ENCODE data around the gene NCS1. TPM values are rescaled to one million over a fixed set of nuclear protein-coding genes. Genes with fewer than 3 reads are reported as not detected.
A peak's percentile ranks its signal among the peaks of the same experiment; 100 is the strongest.

NCS1 gene
- total RNA-seq, result under 1 TPM; 0.12 to 0.31 TPM
- total RNA-seq, result 0.08 to 13.8 reads per million in 2 donors

- H3K4me3 Mint-ChIP-seq, result peak within 1 kb of the TSS; percentile 84
- H3K4me1 Mint-ChIP-seq, result peaks cover 12% of the 10 kb centered on the region
- H3K9me3 ChIP-seq (ENCODE audit: control insufficient read depth, low read length, poor library complexity, severe bottlenecking), result no peaks in the 10 kb centered on the region
- no peaks in the 10 kb centered on the region for H3K36me3 Mint-ChIP-seq (ENCODE audit: low read depth)
- H3K27ac Mint-ChIP-seq, result no peak within 1 kb of the TSS
- DNase-seq, result peak in 1 of 3 donors; percentile 27
- peaks cover 13% of the 10 kb centered on the region for H3K27me3 Mint-ChIP-seq
- peak; percentile 72 for ATAC-seq
These were observed at the start of gene NCS1 for GRCh38 chr9:130172161-130172857. TSS of gene NCS1 (plus strand) at chr9:130172404. CDS start at chr9:130172664, 260 bp downstream.

GRCh38 chr9:130122456-130122855 lies 49.7 kb upstream of the NCS1 start:
- peaks cover 6% of the 10 kb centered on the region for H3K36me3 Mint-ChIP-seq (ENCODE audit: low read depth)
- peaks cover 10% of the 10 kb centered on the region for H3K4me1 Mint-ChIP-seq
- no peak overlapping the region for H3K4me3 Mint-ChIP-seq
- DNase-seq (no peak), ATAC-seq (no peak)
- H3K27ac Mint-ChIP-seq, result no peak overlapping the region
- no peaks in the 10 kb centered on the region for H3K9me3 ChIP-seq (ENCODE audit: control insufficient read depth, low read length, poor library complexity, severe bottlenecking)
- no peaks in the 10 kb centered on the region for H3K27me3 Mint-ChIP-seq

- Mint-ChIP-seq H3K4me1 (peaks cover 25% of the 10 kb centered on the region), H3K4me3 (no peak overlapping the region), H3K36me3 (ENCODE audit: low read depth) (peaks cover 6% of the 10 kb centered on the region), H3K27me3 (no peaks in the 10 kb centered on the region), H3K27ac (no peak overlapping the region)
- DNase-seq, result no peak
- ATAC-seq, result no peak
- H3K9me3 ChIP-seq (ENCODE audit: control insufficient read depth, low read length, poor library complexity, severe bottlenecking), result no peaks in the 10 kb centered on the region
These were observed 47.9 kb upstream of the NCS1 start for GRCh38 chr9:130124085-130124860.

- H3K9me3 ChIP-seq (ENCODE audit: control insufficient read depth, low read length, poor library complexity, severe bottlenecking), result no peaks in the 10 kb centered on the region
- H3K4me1 Mint-ChIP-seq, result peaks cover 38% of the 10 kb centered on the region
- H3K27ac Mint-ChIP-seq, result peak overlapping the region; percentile 100
- H3K36me3 Mint-ChIP-seq (ENCODE audit: low read depth), result peaks cover 2% of the 10 kb centered on the region
- H3K4me3 Mint-ChIP-seq, result peak overlapping the region; percentile 45
- DNase-seq (no peak), ATAC-seq (no peak)
- H3K27me3 Mint-ChIP-seq, result no peaks in the 10 kb centered on the region
These were observed 45.3 kb upstream of the NCS1 start for GRCh38 chr9:130126721-130127433.

- ATAC-seq (peak; percentile 88), DNase-seq (peak; percentile 30 to 68 (median 56))
- Mint-ChIP-seq H3K27me3 (no peaks in the 10 kb centered on the region), H3K36me3 (ENCODE audit: low read depth) (peaks cover 2% of the 10 kb centered on the region), H3K27ac (peak overlapping the region; percentile 100), H3K4me1 (peaks cover 38% of the 10 kb centered on the region), H3K4me3 (peak overlapping the region; percentile 92)
- no peaks in the 10 kb centered on the region for H3K9me3 ChIP-seq (ENCODE audit: control insufficient read depth, low read length, poor library complexity, severe bottlenecking)
These were observed 44.0 kb upstream of the NCS1 start for GRCh38 chr9:130128251-130128650.

- H3K4me1 Mint-ChIP-seq, result peaks cover 38% of the 10 kb centered on the region
- H3K36me3 Mint-ChIP-seq (ENCODE audit: low read depth), result peaks cover 2% of the 10 kb centered on the region
- DNase-seq (peak; percentile 20 to 60 (median 40)), ATAC-seq (peak; percentile 75)
- H3K9me3 ChIP-seq (ENCODE audit: control insufficient read depth, low read length, poor library complexity, severe bottlenecking), result no peaks in the 10 kb centered on the region
- H3K27me3 Mint-ChIP-seq, result no peaks in the 10 kb centered on the region
- H3K4me3 Mint-ChIP-seq, result peak overlapping the region; percentile 92
- H3K27ac Mint-ChIP-seq, result peak overlapping the region; percentile 100
These were observed 43.3 kb upstream of the NCS1 start for GRCh38 chr9:130128733-130129431.

GRCh38 chr9:130129432-130130061 lies 42.7 kb upstream of the NCS1 start:
- ATAC-seq (peak; percentile 16), DNase-seq (peak in 1 of 3 donors; percentile 31)
- peak overlapping the region; percentile 92 for H3K4me3 Mint-ChIP-seq
- H3K27me3 Mint-ChIP-seq, result no peaks in the 10 kb centered on the region
- H3K36me3 Mint-ChIP-seq (ENCODE audit: low read depth), result peaks cover 2% of the 10 kb centered on the region
- peaks cover 38% of the 10 kb centered on the region for H3K4me1 Mint-ChIP-seq
- H3K9me3 ChIP-seq (ENCODE audit: control insufficient read depth, low read length, poor library complexity, severe bottlenecking), result no peaks in the 10 kb centered on the region
- peak overlapping the region; percentile 100 for H3K27ac Mint-ChIP-seq

- ATAC-seq (no peak), DNase-seq (no peak)
- no peak overlapping the region for H3K4me3 Mint-ChIP-seq
- H3K27me3 Mint-ChIP-seq, result no peaks in the 10 kb centered on the region
- peaks cover 29% of the 10 kb centered on the region for H3K4me1 Mint-ChIP-seq
- H3K9me3 ChIP-seq (ENCODE audit: control insufficient read depth, low read length, poor library complexity, severe bottlenecking), result no peaks in the 10 kb centered on the region
- peak overlapping the region; percentile 9 for H3K27ac Mint-ChIP-seq
- H3K36me3 Mint-ChIP-seq (ENCODE audit: low read depth), result peaks cover 4% of the 10 kb centered on the region
These were observed 39.5 kb upstream of the NCS1 start for GRCh38 chr9:130132746-130133145.

GRCh38 chr9:130137081-130137640 lies 35.0 kb upstream of the NCS1 start:
- DNase-seq, result no peak
- H3K27me3 Mint-ChIP-seq, result no peaks in the 10 kb centered on the region
- ATAC-seq, result no peak
- H3K36me3 Mint-ChIP-seq (ENCODE audit: low read depth), result peaks cover 2% of the 10 kb centered on the region
- no peak overlapping the region for H3K4me3 Mint-ChIP-seq
- no peak overlapping the region for H3K27ac Mint-ChIP-seq
- peaks cover 10% of the 10 kb centered on the region for H3K4me1 Mint-ChIP-seq
- peaks cover 3% of the 10 kb centered on the region for H3K9me3 ChIP-seq (ENCODE audit: control insufficient read depth, low read length, poor library complexity, severe bottlenecking)

GRCh38 chr9:130137641-130138081 lies 34.5 kb upstream of the NCS1 start:
- ATAC-seq (no peak), DNase-seq (no peak)
- no peaks in the 10 kb centered on the region for H3K27me3 Mint-ChIP-seq
- H3K4me3 Mint-ChIP-seq, result no peak overlapping the region
- peaks cover 2% of the 10 kb centered on the region for H3K36me3 Mint-ChIP-seq (ENCODE audit: low read depth)
- peaks cover 3% of the 10 kb centered on the region for H3K9me3 ChIP-seq (ENCODE audit: control insufficient read depth, low read length, poor library complexity, severe bottlenecking)
- H3K4me1 Mint-ChIP-seq, result peaks cover 10% of the 10 kb centered on the region
- H3K27ac Mint-ChIP-seq, result peak overlapping the region; percentile 37

- peak overlapping the region; percentile 56 for H3K4me3 Mint-ChIP-seq
These were observed 34.0 kb upstream of the NCS1 start for GRCh38 chr9:130138171-130138653.

GRCh38 chr9:130138791-130139190 lies 33.4 kb upstream of the NCS1 start:
- ATAC-seq (no peak), DNase-seq (no peak)
- peaks cover 2% of the 10 kb centered on the region for H3K36me3 Mint-ChIP-seq (ENCODE audit: low read depth)
- H3K9me3 ChIP-seq (ENCODE audit: control insufficient read depth, low read length, poor library complexity, severe bottlenecking), result peaks cover 3% of the 10 kb centered on the region
- peak overlapping the region; percentile 37 for H3K27ac Mint-ChIP-seq
- peaks cover 14% of the 10 kb centered on the region for H3K4me1 Mint-ChIP-seq
- H3K27me3 Mint-ChIP-seq, result peaks cover 5% of the 10 kb centered on the region
- no peak overlapping the region for H3K4me3 Mint-ChIP-seq

More at GRCh38 chr9:130138171-130138653, 34.0 kb upstream of the NCS1 start:
- H3K36me3 Mint-ChIP-seq (ENCODE audit: low read depth), result peaks cover 2% of the 10 kb centered on the region
- ATAC-seq (no peak), DNase-seq (no peak)
- peaks cover 3% of the 10 kb centered on the region for H3K9me3 ChIP-seq (ENCODE audit: control insufficient read depth, low read length, poor library complexity, severe bottlenecking)
- peaks cover 10% of the 10 kb centered on the region for H3K4me1 Mint-ChIP-seq
- H3K27me3 Mint-ChIP-seq, result no peaks in the 10 kb centered on the region
- peak overlapping the region; percentile 37 for H3K27ac Mint-ChIP-seq
